AG10803 (cell line): Measurements from ENCODE around the gene RHBDL2.
"Not testable (repeated sequence)": the region's sequence is repeated elsewhere in the genome, so short reads cannot be mapped to it uniquely, and the experiment has no call there.

Experiments
- DNase-seq: peaks from one replicate; pipeline ENCODE4 v3.0.0; 2010; ENCODE audit warnings: low read depth
- H3K4me3 ChIP-seq: 2 replicates; pipeline ENCODE4 v1.5.1; 2011; ENCODE audit warnings: mild to moderate bottlenecking, low read length, control low read depth
- CTCF ChIP-seq: conservative IDR thresholded peaks from 2 replicates; pipeline ENCODE4 v1.5.1; 2011; ENCODE audit warnings: mild to moderate bottlenecking, low read length, control low read depth, inconsistent platforms

RHBDL2 gene

GRCh38 chr1:38859561-38860453 is 81.8 kb downstream of the RHBDL2 start, which contains the start of gene RRAGC:
Gene RRAGC (minus strand): TSS chr1:38859772. CDS start chr1:38859646, 126 bp downstream.
- H3K4me3 ChIP-seq, result peak within 1 kb of the TSS; percentile 94
- peak; percentile 98 for DNase-seq
- TF ChIP-seq CTCF, result no peak

- peak; percentile 61 for DNase-seq
- H3K4me3 ChIP-seq, result peak overlapping the region; percentile 89
- no peak for TF ChIP-seq CTCF
These were observed 82.6 kb downstream of the RHBDL2 start for GRCh38 chr1:38858833-38859560.

GRCh38 chr1:38852780-38853179 is 88.8 kb downstream of the RHBDL2 start:
- H3K4me3 ChIP-seq, result no peak overlapping the region
- no peak for TF ChIP-seq CTCF
- no peak for DNase-seq

GRCh38 chr1:38848071-38848470 is 93.6 kb downstream of the RHBDL2 start:
- DNase-seq, result no peak
- TF ChIP-seq CTCF, result no peak
- no peak overlapping the region for H3K4me3 ChIP-seq

- no peak overlapping the region for H3K4me3 ChIP-seq
- TF ChIP-seq CTCF, result no peak
- no peak for DNase-seq
These were observed 95.4 kb downstream of the RHBDL2 start for GRCh38 chr1:38846210-38846609.

- H3K4me3 ChIP-seq, DNase-seq: not testable (repeated sequence)
These were observed 96.5 kb downstream of the RHBDL2 start for GRCh38 chr1:38845088-38845487.

GRCh38 chr1:38840281-38840680 is 101.3 kb downstream of the RHBDL2 start:
- H3K4me3 ChIP-seq, result no peak overlapping the region
- no peak for DNase-seq
- TF ChIP-seq CTCF, result no peak
